ENCODE results near the gene PES1. TPM values are rescaled to one million over a fixed set of nuclear protein-coding genes. Genes with fewer than 3 reads are reported as not detected.

Gene PES1
- total and polyA plus RNA-seq, 2 experiments from 2014 or later = 64.1 to 76.9 TPM

- no peaks in the 10 kb centered on the region; the same call in 1 of the 2 replicates for H4K20me1 ChIP-seq (replicated peaks; ENCODE audit: insufficient read depth)
- Mint-ChIP-seq H3K4me3 (no peak overlapping the region), H3K4me1 (peaks cover 31% of the 10 kb centered on the region), H3K27me3 (ENCODE audit: insufficient read depth, low read depth, poor library complexity) (peaks cover 11% of the 10 kb centered on the region), H3K36me3 (ENCODE audit: low read depth) (no peaks in the 10 kb centered on the region), H3K27ac (no peak overlapping the region), H3K9me3 (no peaks in the 10 kb centered on the region)
- no peak for TF ChIP-seq CREB1 (CRISPR knock-in tag; IDR thresholded peaks at IDR 0.05; ENCODE audit: low read depth)
- TF ChIP-seq STAT1 (IDR thresholded peaks at IDR 0.05; ENCODE audit: unreplicated experiment) = no peak
- no peak for TF ChIP-seq POLR2AphosphoS5 (IDR thresholded peaks at IDR 0.05; ENCODE audit: low read depth)
- TF ChIP-seq EZH2 (IDR thresholded peaks at IDR 0.05; ENCODE audit: low read depth, unreplicated experiment) = no peak
- TF ChIP-seq ZNF114 (CRISPR knock-in tag; IDR thresholded peaks at IDR 0.05) = no peak
- no peak for TF ChIP-seq ZNF462 (CRISPR knock-in tag; IDR thresholded peaks at IDR 0.05)
- no peak for TF ChIP-seq NANOG (IDR thresholded peaks at IDR 0.05; ENCODE audit: borderline replicate concordance)
- TF ChIP-seq CTCF (conservative IDR thresholded peaks at IDR 0.05; ENCODE audit: low read depth in 2 of 2) = no peak
- TF ChIP-seq ETS1 (IDR thresholded peaks at IDR 0.05) = no peak
- no peak for TF ChIP-seq EZH2phosphoT487 (IDR thresholded peaks at IDR 0.05; ENCODE audit: unreplicated experiment)
- TF ChIP-seq JUNB (IDR thresholded peaks at IDR 0.05; ENCODE audit: unreplicated experiment) = no peak
- no peak for TF ChIP-seq REST (IDR thresholded peaks at IDR 0.05; ENCODE audit: unreplicated experiment)
- no peak for TF ChIP-seq ZNF331 (CRISPR knock-in tag; IDR thresholded peaks at IDR 0.05; ENCODE audit: low read depth)
- H3K27me3 ChIP-seq (ENCODE audit: insufficient read depth) = no peaks in the 10 kb centered on the region
- H3K4me2 ChIP-seq = no peak overlapping the region
- no peak overlapping the region for H3K27ac ChIP-seq (ENCODE audit: low read depth)
- H2AFZ ChIP-seq = no peak overlapping the region
- H3K79me2 ChIP-seq (replicated peaks; ENCODE audit: insufficient read depth) = no peaks in the 10 kb centered on the region
- no peaks in the 10 kb centered on the region for H3K36me3 ChIP-seq (ENCODE audit: insufficient read depth)
- no peak overlapping the region for H3K4me3 ChIP-seq
- no peaks in the 10 kb centered on the region for H3K9me2 ChIP-seq (ENCODE audit: insufficient read depth)
- no peak for ATAC-seq
- H3F3A ChIP-seq (replicated peaks; ENCODE audit: low read depth) = no peaks in the 10 kb centered on the region
- no peak for DNase-seq (ENCODE audit: low spot score)
- H3K4me1 ChIP-seq (ENCODE audit: insufficient read depth) = peaks cover 14% of the 10 kb centered on the region; the same call in 1 of the 2 replicates
Observed at GRCh38 chr22:30569674-30570202, 22.0 kb downstream of the PES1 start.

All from GM23338 (cell line).